ENCODE data around the gene MKKS.

Gene MKKS

DNA sequence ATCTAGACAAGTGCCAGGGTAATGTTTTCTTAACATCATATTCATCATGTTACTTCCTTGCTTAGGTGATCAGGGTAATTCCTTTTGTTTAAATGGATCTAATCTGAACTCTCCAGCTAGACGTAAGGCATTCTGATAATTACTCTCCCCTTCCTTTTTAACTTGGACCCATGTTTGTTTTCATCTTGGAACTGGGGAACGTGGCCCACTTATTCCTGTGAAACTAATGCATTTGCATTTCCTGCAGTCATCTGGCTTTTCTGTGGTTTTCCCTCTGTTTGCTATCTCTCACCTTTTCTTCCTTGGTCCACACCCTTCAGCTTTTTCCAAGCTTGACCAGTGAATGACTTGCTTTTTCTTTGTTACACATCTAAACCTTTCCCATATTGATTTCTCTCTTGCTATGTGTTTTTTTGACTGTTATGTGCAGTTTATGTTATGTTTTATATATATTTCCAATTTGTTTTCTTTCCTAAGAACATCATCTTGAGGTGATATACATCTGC, 34.4 kb upstream of the MKKS start:
- no peaks in the 10 kb centered on the region for H3K27me3 ChIP-seq (ENCODE audit: control insufficient read depth in 1 of 2, insufficient read depth in 2 of 2, low read length in 2 of 2)
- H3K9me3 ChIP-seq (ENCODE audit: low read length): no peaks in the 10 kb centered on the region
- H3K27ac ChIP-seq (ENCODE audit: low read depth, low read length): no peak overlapping the region
- H3K36me3 ChIP-seq (ENCODE audit: insufficient read depth, low read length): no peaks in the 10 kb centered on the region
- H3K4me3 ChIP-seq (ENCODE audit: low read depth in 1 of 2, low read length in 2 of 2): no peak overlapping the region
- H3K9ac ChIP-seq (ENCODE audit: low read length): no peak overlapping the region
- peaks cover 37% of the 10 kb centered on the region for H3K4me1 ChIP-seq (ENCODE audit: insufficient read depth, low read length)

GRCh38 chr20:10467681-10468339, 33.8 kb upstream of the MKKS start:
- Histone ChIP-seq H3K27ac (ENCODE audit: low read depth, low read length) (peak overlapping the region; percentile 0), H3K36me3 (ENCODE audit: insufficient read depth, low read length) (no peaks in the 10 kb centered on the region)

GRCh38 chr20:10466855-10467254, 32.8 kb upstream of the MKKS start:
- no peak overlapping the region for H3K27ac ChIP-seq (ENCODE audit: low read depth, low read length)
- no peaks in the 10 kb centered on the region for H3K9me3 ChIP-seq (ENCODE audit: low read length)
- peaks cover 29% of the 10 kb centered on the region for H3K4me1 ChIP-seq (ENCODE audit: insufficient read depth, low read length)
- H3K27me3 ChIP-seq (ENCODE audit: control insufficient read depth in 1 of 2, insufficient read depth in 2 of 2, low read length in 2 of 2): no peaks in the 10 kb centered on the region
- no peak overlapping the region for H3K4me3 ChIP-seq (ENCODE audit: low read depth in 1 of 2, low read length in 2 of 2)
- H3K9ac ChIP-seq (ENCODE audit: low read length): no peak overlapping the region
- no peaks in the 10 kb centered on the region for H3K36me3 ChIP-seq (ENCODE audit: insufficient read depth, low read length)

More at GRCh38 chr20:10467681-10468339, 33.8 kb upstream of the MKKS start:
- Histone ChIP-seq H3K4me3 (ENCODE audit: low read depth in 1 of 2, low read length in 2 of 2) (no peak overlapping the region), H3K27me3 (ENCODE audit: control insufficient read depth in 1 of 2, insufficient read depth in 2 of 2, low read length in 2 of 2) (no peaks in the 10 kb centered on the region), H3K9me3 (ENCODE audit: low read length) (no peaks in the 10 kb centered on the region), H3K9ac (ENCODE audit: low read length) (no peak overlapping the region), H3K4me1 (ENCODE audit: insufficient read depth, low read length) (peaks cover 32% of the 10 kb centered on the region)

- Histone ChIP-seq H3K27ac (ENCODE audit: low read depth, low read length) (no peak overlapping the region), H3K4me3 (ENCODE audit: low read depth in 1 of 2, low read length in 2 of 2) (no peak overlapping the region), H3K9ac (ENCODE audit: low read length) (no peak overlapping the region)
Observed at GRCh38 chr20:10466325-10466724, 32.3 kb upstream of the MKKS start.

DNA sequence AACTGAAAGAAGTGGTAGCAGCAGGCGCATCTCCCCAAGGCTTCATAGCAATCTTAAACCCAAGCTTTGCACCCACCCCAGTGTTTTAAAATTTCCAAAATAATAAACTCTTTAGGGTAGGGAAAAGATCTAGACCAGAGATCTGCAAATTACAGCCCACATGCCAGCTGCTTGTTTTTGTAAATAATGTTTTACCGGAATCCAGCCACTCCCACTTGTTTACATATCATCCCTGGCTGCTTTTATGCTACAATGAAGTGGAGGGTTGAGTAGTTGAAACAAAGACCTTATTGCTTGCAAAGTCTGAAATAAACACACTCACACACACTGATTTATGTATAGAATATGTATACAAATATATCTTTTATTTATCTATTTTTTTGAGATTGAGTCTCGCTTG, 31.1 kb upstream of the MKKS start:
- no peak overlapping the region for H3K27ac ChIP-seq (ENCODE audit: low read depth, low read length)

More at GRCh38 chr20:10466325-10466724, 32.3 kb upstream of the MKKS start:
- Histone ChIP-seq H3K9me3 (ENCODE audit: low read length) (no peaks in the 10 kb centered on the region), H3K36me3 (ENCODE audit: insufficient read depth, low read length) (no peaks in the 10 kb centered on the region), H3K27me3 (ENCODE audit: control insufficient read depth in 1 of 2, insufficient read depth in 2 of 2, low read length in 2 of 2) (no peaks in the 10 kb centered on the region), H3K4me1 (ENCODE audit: insufficient read depth, low read length) (peaks cover 29% of the 10 kb centered on the region)

DNA sequence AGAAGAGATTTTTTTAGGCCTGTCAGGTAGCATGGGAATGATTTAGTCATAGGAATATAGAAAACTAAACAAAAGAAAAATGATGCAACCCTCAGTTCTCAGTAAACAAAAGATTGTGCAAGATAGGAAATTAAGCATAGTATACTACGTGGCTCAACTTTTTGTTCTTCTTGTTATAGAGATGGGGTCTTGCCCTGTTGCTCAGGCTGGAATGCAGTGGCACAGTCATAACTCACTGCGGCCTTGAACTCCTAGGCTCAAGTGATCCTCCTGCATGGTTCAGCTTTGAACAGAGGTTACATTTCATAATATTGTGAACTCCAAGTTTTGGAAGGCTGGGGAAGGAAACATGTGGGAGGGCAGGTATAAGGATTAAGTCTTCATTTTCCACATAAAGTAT, 29.6 kb upstream of the MKKS start:
- Histone ChIP-seq H3K4me3 (ENCODE audit: low read depth in 1 of 2, low read length in 2 of 2) (no peak overlapping the region), H3K27ac (ENCODE audit: low read depth, low read length) (no peak overlapping the region), H3K27me3 (ENCODE audit: control insufficient read depth in 1 of 2, insufficient read depth in 2 of 2, low read length in 2 of 2) (no peaks in the 10 kb centered on the region), H3K9ac (ENCODE audit: low read length) (no peak overlapping the region), H3K4me1 (ENCODE audit: insufficient read depth, low read length) (peaks cover 20% of the 10 kb centered on the region), H3K36me3 (ENCODE audit: insufficient read depth, low read length) (no peaks in the 10 kb centered on the region), H3K9me3 (ENCODE audit: low read length) (no peaks in the 10 kb centered on the region)

More for the DNA sequence above, 31.1 kb upstream of the MKKS start:
- Histone ChIP-seq H3K9me3 (ENCODE audit: low read length) (no peaks in the 10 kb centered on the region), H3K4me3 (ENCODE audit: low read depth in 1 of 2, low read length in 2 of 2) (no peak overlapping the region), H3K9ac (ENCODE audit: low read length) (no peak overlapping the region), H3K27me3 (ENCODE audit: control insufficient read depth in 1 of 2, insufficient read depth in 2 of 2, low read length in 2 of 2) (no peaks in the 10 kb centered on the region), H3K4me1 (ENCODE audit: insufficient read depth, low read length) (peaks cover 28% of the 10 kb centered on the region), H3K36me3 (ENCODE audit: insufficient read depth, low read length) (no peaks in the 10 kb centered on the region)

- H3K4me1 ChIP-seq (ENCODE audit: insufficient read depth, low read length): peaks cover 11% of the 10 kb centered on the region
- H3K27me3 ChIP-seq (ENCODE audit: control insufficient read depth in 1 of 2, insufficient read depth in 2 of 2, low read length in 2 of 2): no peaks in the 10 kb centered on the region
Observed at GRCh38 chr20:10462516-10462915, 28.5 kb upstream of the MKKS start.

DNA sequence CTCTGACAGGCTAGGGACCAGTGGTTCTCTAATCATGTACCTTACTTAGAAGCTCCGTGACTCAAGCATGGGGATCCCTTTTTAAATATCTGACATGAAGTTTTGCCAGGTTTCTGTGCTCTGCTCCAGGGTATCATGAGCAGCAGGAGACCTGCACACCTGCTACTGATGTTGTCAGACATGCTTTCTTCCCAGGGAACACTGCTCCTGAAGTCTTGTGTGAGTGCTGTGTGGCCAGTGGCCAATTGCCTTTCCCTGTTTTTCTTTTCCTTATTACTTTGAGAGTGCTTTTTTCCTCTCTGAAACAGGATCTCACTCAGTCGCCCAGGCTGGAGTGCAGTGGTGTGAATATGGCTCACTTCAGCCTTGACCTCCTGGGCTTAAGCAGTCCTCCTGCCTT, 27.5 kb upstream of the MKKS start:
- H3K27ac ChIP-seq (ENCODE audit: low read depth, low read length): no peak overlapping the region
- no peak overlapping the region for H3K9ac ChIP-seq (ENCODE audit: low read length)
- no peak overlapping the region for H3K4me3 ChIP-seq (ENCODE audit: low read depth in 1 of 2, low read length in 2 of 2)
- no peaks in the 10 kb centered on the region for H3K36me3 ChIP-seq (ENCODE audit: insufficient read depth, low read length)
- H3K9me3 ChIP-seq (ENCODE audit: low read length): no peaks in the 10 kb centered on the region
- H3K27me3 ChIP-seq (ENCODE audit: control insufficient read depth in 1 of 2, insufficient read depth in 2 of 2, low read length in 2 of 2): no peaks in the 10 kb centered on the region
- H3K4me1 ChIP-seq (ENCODE audit: insufficient read depth, low read length): peaks cover 3% of the 10 kb centered on the region

More at GRCh38 chr20:10462516-10462915, 28.5 kb upstream of the MKKS start:
- Histone ChIP-seq H3K9me3 (ENCODE audit: low read length) (no peaks in the 10 kb centered on the region), H3K36me3 (ENCODE audit: insufficient read depth, low read length) (no peaks in the 10 kb centered on the region), H3K9ac (ENCODE audit: low read length) (no peak overlapping the region), H3K27ac (ENCODE audit: low read depth, low read length) (no peak overlapping the region), H3K4me3 (ENCODE audit: low read depth in 1 of 2, low read length in 2 of 2) (no peak overlapping the region)

- no peaks in the 10 kb centered on the region for H3K36me3 ChIP-seq (ENCODE audit: insufficient read depth, low read length)
- no peak overlapping the region for H3K9ac ChIP-seq (ENCODE audit: low read length)
- no peaks in the 10 kb centered on the region for H3K9me3 ChIP-seq (ENCODE audit: low read length)
- H3K4me3 ChIP-seq (ENCODE audit: low read depth in 1 of 2, low read length in 2 of 2): no peak overlapping the region
- H3K4me1 ChIP-seq (ENCODE audit: insufficient read depth, low read length): no peaks in the 10 kb centered on the region
- H3K27me3 ChIP-seq (ENCODE audit: control insufficient read depth in 1 of 2, insufficient read depth in 2 of 2, low read length in 2 of 2): no peaks in the 10 kb centered on the region
- H3K27ac ChIP-seq (ENCODE audit: low read depth, low read length): no peak overlapping the region
Observed at GRCh38 chr20:10454151-10454750, 20.2 kb upstream of the MKKS start.

DNA sequence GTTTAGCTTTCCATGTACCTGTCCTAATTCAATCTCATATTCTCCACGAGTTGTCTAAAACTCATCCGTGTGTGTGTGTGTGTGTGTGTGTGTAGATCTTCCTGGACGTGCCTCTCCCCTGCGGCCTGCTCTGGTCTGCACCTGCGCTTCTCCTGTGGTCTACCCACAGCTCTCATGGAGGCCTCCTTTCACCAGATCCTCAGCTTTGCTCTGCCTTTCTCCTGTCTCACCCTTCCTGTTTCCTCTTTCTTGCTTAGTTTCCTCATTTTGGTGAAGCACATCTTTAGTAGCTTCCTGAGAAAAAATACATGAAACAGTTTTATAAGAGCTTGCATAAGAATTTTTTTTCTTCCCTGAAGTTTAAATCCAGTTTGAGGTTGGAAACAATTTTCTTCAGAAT, 19.2 kb upstream of the MKKS start:
- no peaks in the 10 kb centered on the region for H3K27me3 ChIP-seq (ENCODE audit: control insufficient read depth in 1 of 2, insufficient read depth in 2 of 2, low read length in 2 of 2)
- no peaks in the 10 kb centered on the region for H3K9me3 ChIP-seq (ENCODE audit: low read length)
- H3K36me3 ChIP-seq (ENCODE audit: insufficient read depth, low read length): no peaks in the 10 kb centered on the region
- no peak overlapping the region for H3K4me3 ChIP-seq (ENCODE audit: low read depth in 1 of 2, low read length in 2 of 2)
- no peak overlapping the region for H3K9ac ChIP-seq (ENCODE audit: low read length)
- no peak overlapping the region for H3K27ac ChIP-seq (ENCODE audit: low read depth, low read length)
- no peaks in the 10 kb centered on the region for H3K4me1 ChIP-seq (ENCODE audit: insufficient read depth, low read length)

DNA sequence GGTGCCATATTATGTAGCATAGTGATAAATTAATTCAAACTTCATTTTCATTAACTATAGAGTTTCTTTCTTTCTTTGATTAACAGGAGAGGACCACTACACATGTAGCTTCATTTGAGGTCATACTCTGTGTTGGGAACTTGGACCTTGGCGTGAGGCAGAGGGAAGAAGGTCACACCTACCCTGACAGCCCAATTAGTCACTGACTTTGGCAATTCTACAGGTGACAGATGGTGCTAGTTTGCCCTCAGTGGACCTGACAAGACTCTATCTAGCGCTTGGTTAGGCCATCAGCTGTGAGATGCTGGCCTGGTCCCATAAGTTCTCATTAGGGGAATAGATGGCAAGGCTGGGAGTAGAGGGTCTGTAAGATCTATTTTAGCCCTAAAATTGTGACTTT, 15.2 kb upstream of the MKKS start:
- Histone ChIP-seq H3K27me3 (ENCODE audit: control insufficient read depth in 1 of 2, insufficient read depth in 2 of 2, low read length in 2 of 2) (no peaks in the 10 kb centered on the region), H3K4me3 (ENCODE audit: low read depth in 1 of 2, low read length in 2 of 2) (no peak overlapping the region), H3K9ac (ENCODE audit: low read length) (no peak overlapping the region), H3K27ac (ENCODE audit: low read depth, low read length) (no peak overlapping the region), H3K36me3 (ENCODE audit: insufficient read depth, low read length) (no peaks in the 10 kb centered on the region), H3K9me3 (ENCODE audit: low read length) (no peaks in the 10 kb centered on the region), H3K4me1 (ENCODE audit: insufficient read depth, low read length) (no peaks in the 10 kb centered on the region)

All from muscle layer of colon (tissue), 2 donors.